Measurements from ENCODE around the gene AZIN2. TPM values are rescaled to one million over a fixed set of nuclear protein-coding genes. Genes with fewer than 3 reads are reported as not detected.
A peak's percentile ranks its signal among the peaks of the same experiment; 100 is the strongest.

Gene AZIN2
- total and polyA plus RNA-seq, 12 donors: 2.3 to 18.9 (median 10.7) TPM

DNA sequence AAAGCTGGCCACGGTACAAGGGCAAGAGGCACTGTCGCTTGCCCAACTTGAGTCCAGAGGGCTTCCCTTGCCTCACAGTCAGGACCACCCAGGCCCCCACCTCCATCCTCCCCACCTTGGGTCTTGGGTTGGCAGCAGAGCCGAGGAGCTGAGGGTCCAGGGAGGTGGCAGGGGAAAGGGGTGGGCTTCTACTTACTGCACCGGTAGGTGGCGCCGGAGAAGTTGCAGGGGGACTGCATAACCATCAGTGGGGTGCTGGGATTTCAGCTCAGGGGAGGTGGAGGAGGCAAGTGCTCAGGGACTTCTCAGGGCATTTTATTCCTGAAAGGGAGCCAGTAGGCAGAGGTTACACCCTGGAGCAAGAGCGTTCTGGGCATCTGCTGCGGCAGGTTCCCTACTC is 56.8 kb downstream of the AZIN2 start:
- DNase-seq: peak in 4 of 7 donors; percentile 28 to 36 (median 32)
- intact Hi-C loops (cut with DNase I): loop anchor here in 1 of 2 donors (10.0 kb wide), 1 partner anchor 137 kb away; no protein-coding TSS in a partner anchor
- Histone ChIP-seq H3K36me3 (replicated peaks in 1 of 2) (no peaks in the 10 kb centered on the region), H3K27ac (peak overlapping the region in 1 of 5 donors; percentile 5), H3K4me3 (no peak overlapping the region), H3K4me1 (replicated peaks in 1 of 2) (peaks cover 0 to 3% of the 10 kb centered on the region in 2 donors), H3K9me3 (replicated peaks in 1 of 3) (no peaks in the 10 kb centered on the region), H3K27me3 (no peaks in the 10 kb centered on the region)
- 48 to 78% (median 60%) methylated on average over 4 to 8 of the region's 8 CpGs for WGBS, 4 donors
- TF ChIP-seq POLR2A (IDR thresholded peaks at IDR 0.05): no peak
- TF ChIP-seq, protein P1, sequence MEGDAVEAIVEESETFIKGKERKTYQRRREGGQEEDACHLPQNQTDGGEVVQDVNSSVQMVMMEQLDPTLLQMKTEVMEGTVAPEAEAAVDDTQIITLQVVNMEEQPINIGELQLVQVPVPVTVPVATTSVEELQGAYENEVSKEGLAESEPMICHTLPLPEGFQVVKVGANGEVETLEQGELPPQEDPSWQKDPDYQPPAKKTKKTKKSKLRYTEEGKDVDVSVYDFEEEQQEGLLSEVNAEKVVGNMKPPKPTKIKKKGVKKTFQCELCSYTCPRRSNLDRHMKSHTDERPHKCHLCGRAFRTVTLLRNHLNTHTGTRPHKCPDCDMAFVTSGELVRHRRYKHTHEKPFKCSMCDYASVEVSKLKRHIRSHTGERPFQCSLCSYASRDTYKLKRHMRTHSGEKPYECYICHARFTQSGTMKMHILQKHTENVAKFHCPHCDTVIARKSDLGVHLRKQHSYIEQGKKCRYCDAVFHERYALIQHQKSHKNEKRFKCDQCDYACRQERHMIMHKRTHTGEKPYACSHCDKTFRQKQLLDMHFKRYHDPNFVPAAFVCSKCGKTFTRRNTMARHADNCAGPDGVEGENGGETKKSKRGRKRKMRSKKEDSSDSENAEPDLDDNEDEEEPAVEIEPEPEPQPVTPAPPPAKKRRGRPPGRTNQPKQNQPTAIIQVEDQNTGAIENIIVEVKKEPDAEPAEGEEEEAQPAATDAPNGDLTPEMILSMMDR (IDR thresholded peaks at IDR 0.05): peak in 4 of 6 experiments; percentile 10 to 49 (median 30)

DNA sequence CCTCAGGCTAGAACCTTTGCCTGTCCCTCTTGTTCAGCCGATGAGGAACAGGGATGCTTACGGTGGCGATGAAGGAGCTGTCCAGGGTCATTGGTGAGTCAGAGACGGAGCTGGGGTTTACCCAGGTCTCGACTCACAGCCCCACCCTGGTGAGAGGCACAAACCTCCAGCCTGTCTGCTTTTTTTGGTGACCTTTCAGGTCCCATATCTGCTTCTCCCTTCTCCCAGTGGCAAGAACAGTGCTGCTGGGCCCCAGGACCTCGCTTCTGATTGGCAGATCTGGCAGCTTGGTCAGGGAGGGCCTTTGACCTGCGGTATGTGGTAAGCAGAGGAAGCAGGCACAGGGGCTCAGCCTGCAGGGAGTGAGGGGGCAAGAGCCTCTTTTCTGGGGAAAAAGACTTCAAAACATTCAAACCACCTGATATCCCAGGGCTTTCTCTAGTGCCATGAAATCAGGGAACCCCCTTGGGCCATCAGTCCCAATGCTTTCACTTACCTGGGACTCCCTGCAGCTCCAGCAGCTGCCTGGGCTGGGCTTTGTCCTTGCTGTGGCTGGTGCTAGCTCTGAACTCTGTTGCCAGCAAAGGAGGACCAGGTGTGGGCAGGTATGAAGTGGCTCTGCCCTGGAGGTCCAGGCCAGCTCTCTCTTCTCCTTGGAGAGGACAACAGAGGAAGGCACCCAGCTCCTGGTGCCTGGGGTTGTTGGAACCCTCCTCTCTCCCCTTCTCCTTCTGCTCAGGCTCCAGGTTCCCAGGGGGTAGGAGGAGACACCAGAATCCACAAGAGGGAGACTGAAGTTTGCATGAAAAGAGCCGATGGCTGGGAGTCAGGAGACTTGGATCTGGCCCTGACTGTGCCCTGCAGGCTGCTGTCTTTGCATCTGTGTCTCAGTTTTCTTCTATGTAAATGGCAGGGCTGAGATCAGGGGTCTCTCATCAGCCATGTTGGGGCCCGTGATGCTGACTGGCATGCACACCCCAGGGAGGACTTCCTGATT is 59.5 kb downstream of the AZIN2 start:
- H3K4me1 ChIP-seq (replicated peaks in 1 of 2): peaks cover 0 to 4% of the 10 kb centered on the region in 2 donors
- H3K4me3 ChIP-seq: no peak overlapping the region
- H3K27ac ChIP-seq: no peak overlapping the region
- DNase-seq: peak in 5 of 7 donors; percentile 51 to 68 (median 61)
- intact Hi-C loops (cut with DNase I): no loop called here
- no peaks in the 10 kb centered on the region for H3K9me3 ChIP-seq (replicated peaks in 1 of 3)
- no peaks in the 10 kb centered on the region for H3K27me3 ChIP-seq
- peaks cover 0 to 5% of the 10 kb centered on the region in 2 donors for H3K36me3 ChIP-seq (replicated peaks in 1 of 2)
- TF ChIP-seq, protein P1 (IDR thresholded peaks at IDR 0.05): no peak
- TF ChIP-seq POLR2A (IDR thresholded peaks at IDR 0.05): no peak
- 40 to 50% (median 49%) methylated on average over 8 to 9 of the region's 9 CpGs for WGBS, 4 donors

DNA sequence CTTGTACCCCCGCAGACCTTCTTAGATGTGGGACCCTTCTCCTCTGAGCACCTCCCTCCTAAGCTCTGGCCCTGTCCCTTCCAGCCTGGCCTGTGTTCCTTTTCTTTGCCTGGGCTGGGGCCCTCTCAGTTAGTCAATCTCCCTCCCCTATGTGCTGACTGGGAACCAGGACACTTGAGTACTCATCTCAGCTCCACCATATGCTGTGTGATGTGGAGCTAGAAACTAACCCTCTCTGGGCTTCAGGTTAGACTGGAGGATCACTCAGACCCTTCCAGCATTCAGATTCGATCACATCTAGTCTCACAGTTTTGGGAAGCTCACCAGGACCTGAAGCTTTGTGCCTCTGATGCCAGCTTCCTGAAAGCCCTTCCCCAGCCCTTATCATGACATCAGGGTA is 60.3 kb downstream of the AZIN2 start:
- peaks cover 0 to 4% of the 10 kb centered on the region in 2 donors for H3K4me1 ChIP-seq (replicated peaks in 1 of 2)

DNA sequence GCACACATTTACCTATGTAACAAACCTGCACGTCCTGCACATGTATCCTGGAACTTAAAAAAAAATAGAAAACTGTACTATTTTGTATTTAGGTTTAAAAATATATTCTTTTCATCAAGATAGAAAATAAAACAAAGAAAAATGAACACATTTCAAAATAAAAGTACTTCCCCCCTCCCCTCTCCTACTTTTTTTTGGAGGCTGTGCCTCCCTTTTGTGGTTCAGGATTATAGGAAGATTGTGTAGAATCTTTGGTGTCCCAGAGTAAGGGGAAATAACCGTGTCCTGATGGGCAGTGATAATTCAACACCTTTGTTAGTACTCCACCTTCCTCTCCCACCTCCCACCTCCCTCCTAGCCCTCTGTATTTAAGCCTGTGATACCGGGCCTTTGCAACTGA is 60.8 kb downstream of the AZIN2 start:
- no peak overlapping the region for H3K4me3 ChIP-seq
- H3K36me3 ChIP-seq (replicated peaks in 1 of 2): peaks cover 0 to 13% of the 10 kb centered on the region in 2 donors
- H3K27ac ChIP-seq: no peak overlapping the region
- intact Hi-C loops (cut with DNase I): no loop called here
- no peaks in the 10 kb centered on the region for H3K9me3 ChIP-seq (replicated peaks in 1 of 3)
- no peak for DNase-seq
- peaks cover 0 to 4% of the 10 kb centered on the region in 2 donors for H3K4me1 ChIP-seq (replicated peaks in 1 of 2)
- WGBS, 4 donors: 57 to 69% (median 64%) methylated on average over 3 of the region's 3 CpGs
- TF ChIP-seq, protein P1 (IDR thresholded peaks at IDR 0.05): no peak
- no peak for TF ChIP-seq POLR2A (IDR thresholded peaks at IDR 0.05)
- no peaks in the 10 kb centered on the region for H3K27me3 ChIP-seq

More for the DNA sequence above, 60.3 kb downstream of the AZIN2 start:
- no peaks in the 10 kb centered on the region for H3K9me3 ChIP-seq (replicated peaks in 1 of 3)
- H3K4me3 ChIP-seq: no peak overlapping the region
- no peak for TF ChIP-seq POLR2A (IDR thresholded peaks at IDR 0.05)
- TF ChIP-seq, protein P1 (IDR thresholded peaks at IDR 0.05): no peak
- H3K27me3 ChIP-seq: no peaks in the 10 kb centered on the region
- H3K36me3 ChIP-seq (replicated peaks in 1 of 2): peaks cover 0 to 7% of the 10 kb centered on the region in 2 donors
- no peak for DNase-seq
- H3K27ac ChIP-seq: no peak overlapping the region
- WGBS, 4 donors: 71 to 88% (median 80%) methylated on average over 2 of the region's 2 CpGs
- intact Hi-C loops (cut with DNase I): no loop called here

Data from adrenal gland (tissue), 12 donors.